COLO829 (cell line): Measurements from ENCODE around the gene TPCN2.
"Not testable (repeated sequence)": the region's sequence is repeated elsewhere in the genome, so short reads cannot be mapped to it uniquely, and the experiment has no call there.

Experiments
- DNase-seq: peaks from one replicate; pipeline ENCODE4 v3.0.0; 2012; ENCODE audit warnings: low spot score

Gene TPCN2

DNA sequence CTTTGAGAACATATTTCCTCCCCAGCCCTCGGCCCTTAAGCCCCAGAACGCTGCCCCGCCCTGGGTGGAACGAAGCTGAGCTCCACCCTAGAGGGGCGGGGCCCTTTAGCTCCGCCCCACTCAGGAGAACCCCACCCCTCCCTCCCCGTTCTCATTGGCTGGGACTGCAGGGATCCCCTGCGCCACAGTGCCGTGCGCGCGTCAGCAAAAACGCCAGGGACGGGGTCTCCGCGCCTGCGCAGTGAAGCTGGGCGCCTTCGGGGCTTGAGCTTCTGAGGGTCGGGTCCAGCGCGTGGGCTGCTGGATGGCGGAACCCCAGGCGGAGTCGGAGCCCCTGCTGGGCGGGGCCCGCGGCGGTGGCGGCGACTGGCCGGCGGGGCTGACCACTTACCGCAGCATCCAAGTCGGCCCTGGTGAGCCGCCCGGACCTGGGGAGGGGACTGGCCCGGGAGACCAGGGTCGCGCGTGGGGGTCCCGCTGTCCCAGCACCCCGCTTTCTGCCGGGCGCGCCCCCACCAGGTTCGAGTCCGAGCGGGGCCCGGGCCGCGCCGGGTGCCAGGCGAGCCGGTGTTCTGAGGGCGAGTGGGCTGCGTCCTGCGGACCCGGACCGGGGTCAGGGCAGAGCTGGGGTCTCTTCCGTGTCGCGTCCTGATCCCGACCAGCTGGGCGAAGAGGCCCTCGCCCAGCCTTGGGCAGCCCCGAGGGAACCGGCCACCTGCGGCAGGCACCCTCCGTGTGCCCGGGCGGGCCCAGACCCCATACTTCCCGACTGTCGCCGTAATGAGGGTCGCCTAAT lies at the start of gene TPCN2:
TPCN2 (plus strand) TSS at position 239 of the 796 bp plus-strand sequence; CDS start at position 305, 66 bp downstream.
- peak; percentile 97 for DNase-seq

DNA sequence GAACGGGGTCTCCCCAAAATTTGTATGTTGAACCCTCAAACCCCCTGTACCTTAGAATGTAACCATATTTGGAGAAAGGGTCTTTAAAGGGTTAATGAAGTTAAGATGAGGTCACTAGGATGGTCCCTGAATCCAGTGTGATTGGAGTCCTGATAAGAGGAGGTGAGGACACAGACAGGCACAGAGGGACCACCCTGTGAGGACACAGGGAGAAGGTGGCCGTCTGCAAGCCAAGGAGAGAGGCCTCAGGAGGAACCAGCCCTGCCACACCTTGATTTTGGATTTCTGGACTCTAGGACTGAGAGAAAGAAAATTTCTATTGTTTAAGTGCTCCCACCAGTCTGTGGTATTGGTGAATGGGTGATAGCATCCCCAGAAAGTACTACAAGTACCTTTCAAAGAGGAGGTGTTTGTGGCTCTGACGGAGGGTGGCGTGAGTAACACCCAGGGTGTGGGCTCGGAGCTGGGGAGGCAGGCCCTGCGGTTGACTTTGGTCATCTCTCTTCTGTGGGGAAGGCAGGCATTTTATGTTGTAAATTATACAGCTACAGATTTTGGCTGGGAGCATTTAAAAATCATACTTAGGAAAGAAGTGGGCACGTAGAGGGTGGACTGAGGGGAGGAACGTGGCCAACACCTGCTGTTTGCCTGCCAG lies 49.5 kb upstream of the TPCN2 start:
- no peak for DNase-seq

- DNase-seq = not testable (repeated sequence)
Measured at GRCh38 chr11:68999748-69000355, 48.9 kb upstream of the TPCN2 start.

- no peak for DNase-seq
Measured at GRCh38 chr11:69000391-69000790, 48.3 kb upstream of the TPCN2 start.

DNA sequence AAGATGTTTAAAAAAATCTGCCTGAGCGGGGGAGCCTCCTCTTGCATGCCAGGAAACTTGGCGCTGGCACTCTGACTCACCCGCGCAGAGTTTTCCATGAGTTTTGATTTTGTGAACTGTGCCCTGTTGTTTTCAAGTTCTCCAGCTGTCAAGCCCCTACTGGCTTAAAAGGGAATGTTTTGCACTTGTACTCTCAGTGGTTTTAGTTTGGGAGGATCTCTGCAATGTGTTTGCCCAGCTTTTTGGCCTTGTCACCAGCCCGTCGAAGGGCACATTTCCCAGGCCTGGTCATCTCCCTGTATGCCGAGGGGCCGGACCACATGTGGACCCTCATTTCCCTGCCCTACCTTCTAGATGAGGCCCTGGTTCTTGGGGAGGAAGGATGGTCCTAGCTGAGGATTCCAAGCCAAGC lies 47.9 kb upstream of the TPCN2 start:
- DNase-seq = peak; percentile 83

DNA sequence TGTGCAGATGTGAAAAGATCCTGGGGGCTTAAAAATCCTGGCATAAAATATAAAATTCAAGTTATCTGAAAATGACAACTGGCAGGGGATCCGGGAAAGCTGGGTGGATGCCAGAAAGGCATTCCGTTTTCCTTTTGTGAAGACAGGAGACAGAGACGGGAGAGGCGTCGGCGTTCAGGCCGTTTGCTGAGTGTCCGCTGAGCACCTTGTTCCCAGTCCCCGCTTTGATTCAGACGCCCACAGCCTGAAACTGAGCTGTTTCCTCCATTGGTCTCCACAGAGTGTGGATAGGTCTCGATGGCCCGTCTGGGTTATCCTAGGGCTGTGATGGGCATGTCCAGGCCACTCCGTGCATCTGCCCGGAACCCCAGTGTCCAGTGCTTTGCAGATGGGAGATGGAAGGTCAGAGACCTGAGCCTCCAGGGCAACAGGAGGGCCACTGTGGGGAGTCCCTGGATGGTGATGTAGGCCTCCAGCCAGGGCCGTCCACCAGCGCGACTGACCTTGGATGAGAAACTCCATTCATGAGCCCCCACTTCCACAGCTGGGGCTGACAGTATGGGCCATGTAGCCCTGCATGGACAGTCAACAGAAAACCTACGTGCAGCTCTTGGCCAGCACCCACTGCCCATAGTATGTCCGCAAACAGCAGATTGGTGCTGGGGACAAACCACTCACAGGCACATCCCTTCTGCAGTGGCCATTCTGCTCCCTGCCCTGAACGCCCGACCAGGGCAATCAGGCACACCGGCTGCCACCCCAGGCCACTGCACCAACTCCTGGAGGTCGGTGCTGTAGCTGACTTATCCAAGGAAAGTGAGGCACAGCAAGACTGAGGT lies 47.3 kb upstream of the TPCN2 start:
- no peak for DNase-seq

DNA sequence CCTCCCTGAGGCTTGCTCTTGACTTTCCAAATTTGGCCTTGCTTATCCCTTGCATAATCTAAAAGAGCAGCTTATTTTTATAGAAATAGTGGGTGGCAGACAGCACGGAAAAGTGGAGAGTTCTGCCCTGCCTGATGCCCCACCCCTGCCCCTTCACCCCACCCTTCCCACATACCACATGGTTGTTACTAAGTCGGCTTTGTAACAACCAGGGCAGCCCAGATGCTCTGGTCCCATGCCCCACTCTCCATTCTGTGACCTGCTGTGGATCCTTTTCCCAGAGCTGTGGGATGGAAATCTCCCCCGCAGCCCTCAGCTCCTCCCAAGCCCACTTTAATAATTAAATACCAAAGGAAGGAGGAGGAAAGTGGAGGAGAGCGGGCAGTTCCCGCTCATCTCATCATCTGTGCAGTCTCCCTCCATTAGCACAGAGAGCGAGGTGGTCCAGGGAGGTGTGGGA lies 46.6 kb upstream of the TPCN2 start:
- DNase-seq = no peak

DNA sequence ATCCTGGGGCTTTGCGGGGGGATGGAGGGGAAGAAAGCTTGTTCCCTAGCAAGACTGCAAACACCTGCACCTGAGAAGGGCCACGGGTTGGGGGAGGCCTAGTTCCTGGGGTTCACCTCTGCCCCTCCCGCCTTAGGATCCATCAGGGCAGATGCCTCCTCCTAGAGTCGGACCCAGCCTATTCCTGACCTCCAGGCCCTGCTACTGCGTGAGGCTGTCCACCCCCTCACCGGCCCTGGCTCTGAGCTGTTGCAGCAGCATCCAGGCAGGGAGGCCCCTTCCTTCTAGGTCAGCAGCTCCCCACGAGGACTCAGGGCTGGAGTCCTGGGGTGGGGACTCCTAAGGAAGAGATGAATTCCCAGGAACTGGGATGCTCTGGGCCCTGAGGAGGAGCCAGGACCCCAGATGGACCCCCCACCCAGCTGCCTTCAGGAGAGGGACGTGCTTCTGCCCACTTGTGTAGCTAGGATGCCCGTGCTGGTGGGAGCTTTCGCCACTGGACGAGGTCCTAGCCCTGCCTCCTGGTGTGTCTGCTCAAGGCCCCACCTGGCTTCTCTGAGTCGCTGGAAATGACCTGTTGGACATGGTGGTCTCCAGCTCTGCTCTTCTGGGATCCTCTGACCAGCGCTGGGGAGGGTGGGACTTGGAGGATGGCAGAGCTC lies 46.0 kb upstream of the TPCN2 start:
- no peak for DNase-seq

GRCh38 chr11:69003301-69003865 lies 45.3 kb upstream of the TPCN2 start:
- DNase-seq = no peak

DNA sequence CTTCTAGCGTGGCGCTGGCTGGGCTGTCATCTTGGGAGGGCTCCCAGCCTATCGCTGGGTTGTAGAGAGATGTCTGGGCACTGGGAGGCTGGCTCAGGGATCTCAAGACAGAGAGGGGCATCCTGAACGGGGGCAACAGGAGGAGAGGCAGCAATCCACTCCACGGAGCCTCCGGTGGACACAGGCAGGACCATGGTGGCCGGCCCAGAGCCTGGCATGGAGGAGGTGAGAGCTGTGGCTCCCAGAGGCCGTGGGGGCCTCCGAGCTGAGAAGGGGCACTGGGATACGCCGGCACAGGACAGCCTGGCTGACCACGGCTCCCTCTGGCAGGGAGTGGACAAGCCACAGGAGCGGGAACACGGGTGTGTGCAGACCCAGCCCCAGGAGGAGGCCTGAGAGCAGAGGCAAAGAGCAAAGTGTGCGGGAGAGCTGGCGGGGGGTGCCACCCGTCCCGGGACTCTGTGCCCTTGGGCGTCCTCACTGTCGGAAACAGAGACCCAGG lies 44.8 kb upstream of the TPCN2 start:
- DNase-seq = no peak

DNA sequence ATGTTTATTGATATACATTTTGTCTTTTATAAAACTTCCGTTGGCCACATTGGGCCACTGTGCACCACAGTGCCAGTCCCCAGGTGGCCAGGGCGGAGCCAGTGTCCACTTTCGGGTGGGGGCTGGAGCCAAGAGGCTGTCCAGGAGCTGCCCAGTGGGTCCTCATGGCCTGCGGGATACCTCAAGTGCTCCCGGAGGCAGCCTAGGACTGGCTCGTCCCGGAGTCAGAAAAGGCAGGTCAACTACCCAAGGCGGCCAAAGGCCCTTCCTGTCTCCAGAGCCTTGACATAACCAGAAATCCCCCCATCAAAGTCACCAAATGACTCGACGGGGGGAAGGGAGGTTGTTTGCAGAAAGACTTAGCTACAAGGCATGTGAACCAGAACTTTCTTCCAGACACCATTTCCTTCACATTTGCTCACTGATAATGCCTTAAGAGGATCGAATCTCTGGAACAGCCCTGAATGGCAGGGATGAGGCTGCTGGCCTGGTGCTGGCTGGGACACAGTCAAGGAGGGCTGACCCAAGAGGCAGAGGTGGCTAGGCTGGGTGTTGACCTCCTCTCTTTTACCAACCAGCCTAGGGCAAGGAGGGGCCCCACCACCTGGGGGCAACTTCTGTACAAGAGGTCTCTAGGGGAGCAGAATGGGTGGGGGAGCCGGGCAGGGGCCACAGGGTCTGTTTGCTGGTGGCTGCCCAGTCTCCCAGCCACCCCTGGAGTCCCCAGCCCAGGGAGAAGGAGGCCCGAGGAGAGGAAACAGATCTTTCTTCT lies 44.1 kb upstream of the TPCN2 start:
- DNase-seq = no peak

DNA sequence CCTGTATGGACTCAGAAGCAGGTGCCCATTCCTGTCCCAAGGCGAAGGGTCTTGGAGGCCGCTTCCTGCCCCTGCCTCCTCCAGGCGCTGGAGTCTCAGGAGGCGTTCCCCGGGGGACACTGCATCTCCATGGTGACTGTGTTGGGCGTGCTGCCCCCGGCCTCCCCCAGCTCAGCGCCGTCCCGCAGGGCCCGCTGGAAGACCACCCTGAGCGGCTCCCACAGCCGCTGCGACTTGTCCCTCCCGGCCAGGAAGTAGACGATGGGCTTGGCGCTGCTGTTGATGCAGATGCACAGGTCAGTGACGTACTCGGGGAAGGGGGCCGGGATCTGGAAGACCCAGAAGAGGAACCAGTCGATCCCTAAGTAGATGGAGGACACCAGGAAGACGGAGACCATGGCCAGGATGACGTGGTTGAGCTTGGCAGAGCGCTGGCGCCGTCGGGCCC lies 43.5 kb upstream of the TPCN2 start:
- no peak for DNase-seq

- DNase-seq = no peak
Measured at GRCh38 chr11:69005631-69006368, 42.9 kb upstream of the TPCN2 start.

- no peak for DNase-seq
Measured at GRCh38 chr11:69006816-69007215, 41.9 kb upstream of the TPCN2 start.

DNA sequence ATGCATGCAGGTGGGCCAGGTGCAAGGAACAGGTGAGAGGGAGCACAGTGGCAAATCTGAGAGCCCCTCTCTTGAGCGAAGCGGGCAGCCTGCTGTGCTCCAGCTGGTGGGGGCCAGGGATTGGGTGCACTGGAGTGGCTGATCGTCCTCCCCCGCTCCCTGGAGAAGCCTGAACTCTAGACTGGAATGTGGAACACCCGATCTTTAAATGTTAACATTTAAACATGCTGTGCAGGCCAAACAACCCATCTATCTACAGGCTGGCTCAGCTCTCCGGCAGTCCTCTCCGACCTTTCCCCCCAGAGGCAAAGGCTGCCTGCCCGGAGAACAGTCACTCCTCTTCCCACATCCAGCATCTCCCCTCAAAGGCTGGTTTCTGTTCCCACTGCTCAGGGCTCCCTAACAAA lies 40.8 kb upstream of the TPCN2 start:
- DNase-seq = no peak

- peak; percentile 69 for DNase-seq
Measured at GRCh38 chr11:69008737-69009440, 39.8 kb upstream of the TPCN2 start.

- no peak for DNase-seq
Measured at GRCh38 chr11:69009441-69010211, 39.1 kb upstream of the TPCN2 start.

DNA sequence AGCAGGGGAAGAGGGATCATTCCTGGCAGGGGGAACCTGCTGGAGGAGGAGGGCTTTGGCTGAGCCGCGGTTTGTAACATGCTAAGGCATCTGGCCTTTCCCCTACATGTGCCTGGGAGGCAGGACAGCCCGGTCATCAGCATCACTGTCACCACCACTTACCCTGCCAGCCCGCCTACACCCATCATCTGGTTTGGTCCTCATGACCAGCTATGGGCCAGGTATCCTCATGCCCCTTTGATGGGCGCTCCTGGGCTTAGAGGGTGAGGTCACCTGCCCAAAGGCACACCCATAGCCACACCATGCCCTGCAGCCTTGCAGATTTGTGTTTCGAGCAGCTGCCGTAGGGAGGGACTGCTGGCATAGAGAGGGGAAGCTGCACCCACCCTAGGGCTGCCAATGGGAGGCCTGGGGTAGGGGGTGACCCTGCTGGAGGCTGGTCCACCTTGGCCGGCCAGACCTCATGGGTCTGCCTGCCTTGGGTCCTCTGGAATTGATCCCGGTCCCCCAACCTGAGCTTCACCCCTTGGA lies 38.3 kb upstream of the TPCN2 start:
- no peak for DNase-seq
